MM.1S (cell line): Measurements from ENCODE around the gene ASZ1.

Source experiments
- DNase-seq: peaks from one replicate; pipeline ENCODE4 v3.0.0-alpha.2; 2015
- H2AFZ ChIP-seq: fragments of 300-600 bp; sonication (generic); 2 replicates; pipeline ENCODE4 v1.6.0; 2016; ENCODE audit warnings: antibody characterized with exemption, low read length
- H3F3A ChIP-seq: fragments of 300-600 bp; sonication (generic); 2 replicates; pipeline ENCODE4 v1.6.1; 2016; ENCODE audit warnings: mild to moderate bottlenecking, antibody characterized with exemption, low read length, moderate library complexity, mixed read lengths; ENCODE audit not compliant: insufficient read depth
- H3K27ac ChIP-seq: fragments of 300-600 bp; sonication (generic); 2 replicates; pipeline ENCODE4 v1.5.1; 2016; ENCODE audit warnings: mild to moderate bottlenecking, low read length
- H3K27me3 ChIP-seq: fragments of 300-600 bp; sonication (generic); replicated peaks from 2 replicates; pipeline ENCODE4 v1.6.0; 2016; ENCODE audit warnings: low read length; ENCODE audit not compliant: insufficient read depth
- H3K36me3 ChIP-seq: fragments of 300-600 bp; sonication (generic); replicated peaks from 2 replicates; pipeline ENCODE4 v1.6.1; 2016; ENCODE audit warnings: mild to moderate bottlenecking, low read length, mixed read lengths; ENCODE audit not compliant: insufficient read depth
- H3K4me1 ChIP-seq: fragments of 300-600 bp; sonication (generic); 2 replicates; pipeline ENCODE4 v1.6.1; 2016; ENCODE audit warnings: low read length, mixed read lengths
- H3K4me2 ChIP-seq: fragments of 300-600 bp; sonication (generic); 2 replicates; pipeline ENCODE4 v1.6.0; 2016; ENCODE audit warnings: low read depth, low read length
- H3K4me3 ChIP-seq: fragments of 300-600 bp; sonication (generic); 2 replicates; pipeline ENCODE4 v1.5.1; 2016; ENCODE audit warnings: low read length, mixed read lengths
- H3K79me2 ChIP-seq: fragments of 300-600 bp; sonication (generic); 2 replicates; pipeline ENCODE4 v1.6.1; 2016; ENCODE audit warnings: mixed run types, low read length, mixed read lengths
- H3K9ac ChIP-seq: fragments of 300-600 bp; sonication (generic); 2 replicates; pipeline ENCODE4 v1.6.1; 2016; ENCODE audit warnings: low read length, mixed read lengths
- H3K9me2 ChIP-seq: fragments of 300-600 bp; sonication (generic); replicated peaks from 2 replicates; pipeline ENCODE4 v1.6.1; 2016; ENCODE audit warnings: mild to moderate bottlenecking, low read length, mixed read lengths; ENCODE audit not compliant: insufficient read depth
- H3K9me3 ChIP-seq: fragments of 300-600 bp; sonication (generic); replicated peaks from 2 replicates; pipeline ENCODE4 v1.6.1; 2016; ENCODE audit warnings: mild to moderate bottlenecking, low read length, mixed read lengths; ENCODE audit not compliant: insufficient read depth
- H4K20me1 ChIP-seq: fragments of 300-600 bp; sonication (generic); 2 replicates; pipeline ENCODE4 v1.6.1; 2016; ENCODE audit warnings: mild to moderate bottlenecking, low read length, moderate library complexity, mixed read lengths; ENCODE audit not compliant: insufficient read depth
- EZH2 ChIP-seq: fragments of 300-600 bp; sonication (generic); optimal IDR thresholded peaks from 2 replicates; pipeline ENCODE3; 2017; ENCODE audit warnings: low read depth, mild to moderate bottlenecking, antibody characterized with exemption, low read length, mixed read lengths
- EZH2phosphoT487 ChIP-seq: fragments of 300-600 bp; sonication (generic); IDR thresholded peaks from 2 replicates; pipeline ENCODE4 v1.6.1; 2018; ENCODE audit warnings: antibody characterized with exemption, low read length
- TF ChIP-seq, protein P1 (sequence below): fragments of 300-600 bp; sonication (generic); IDR thresholded peaks from 2 replicates; pipeline ENCODE4 v1.5.1; 2016; ENCODE audit warnings: antibody characterized with exemption, low read length, mixed read lengths

The ASZ1 gene

GRCh38 chr7:117375380-117375779 lies 51.9 kb downstream of the ASZ1 start:
- no peak for TF ChIP-seq EZH2
- TF ChIP-seq EZH2phosphoT487, result no peak
- TF ChIP-seq, protein P1, sequence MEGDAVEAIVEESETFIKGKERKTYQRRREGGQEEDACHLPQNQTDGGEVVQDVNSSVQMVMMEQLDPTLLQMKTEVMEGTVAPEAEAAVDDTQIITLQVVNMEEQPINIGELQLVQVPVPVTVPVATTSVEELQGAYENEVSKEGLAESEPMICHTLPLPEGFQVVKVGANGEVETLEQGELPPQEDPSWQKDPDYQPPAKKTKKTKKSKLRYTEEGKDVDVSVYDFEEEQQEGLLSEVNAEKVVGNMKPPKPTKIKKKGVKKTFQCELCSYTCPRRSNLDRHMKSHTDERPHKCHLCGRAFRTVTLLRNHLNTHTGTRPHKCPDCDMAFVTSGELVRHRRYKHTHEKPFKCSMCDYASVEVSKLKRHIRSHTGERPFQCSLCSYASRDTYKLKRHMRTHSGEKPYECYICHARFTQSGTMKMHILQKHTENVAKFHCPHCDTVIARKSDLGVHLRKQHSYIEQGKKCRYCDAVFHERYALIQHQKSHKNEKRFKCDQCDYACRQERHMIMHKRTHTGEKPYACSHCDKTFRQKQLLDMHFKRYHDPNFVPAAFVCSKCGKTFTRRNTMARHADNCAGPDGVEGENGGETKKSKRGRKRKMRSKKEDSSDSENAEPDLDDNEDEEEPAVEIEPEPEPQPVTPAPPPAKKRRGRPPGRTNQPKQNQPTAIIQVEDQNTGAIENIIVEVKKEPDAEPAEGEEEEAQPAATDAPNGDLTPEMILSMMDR, result peak; percentile 50
- Histone ChIP-seq H4K20me1 (no peaks in the 10 kb centered on the region), H3F3A (no peaks in the 10 kb centered on the region), H3K9ac (no peak overlapping the region), H3K36me3 (no peaks in the 10 kb centered on the region), H3K9me3 (no peaks in the 10 kb centered on the region), H3K9me2 (no peaks in the 10 kb centered on the region), H3K27me3 (no peaks in the 10 kb centered on the region), H2AFZ (no peak overlapping the region), H3K79me2 (no peaks in the 10 kb centered on the region), H3K4me3 (no peak overlapping the region), H3K4me1 (peaks cover 7% of the 10 kb centered on the region; the same call in 1 of the 2 replicates), H3K27ac (no peak overlapping the region), H3K4me2 (no peak overlapping the region)
- DNase-seq, result peak; percentile 16

DNA sequence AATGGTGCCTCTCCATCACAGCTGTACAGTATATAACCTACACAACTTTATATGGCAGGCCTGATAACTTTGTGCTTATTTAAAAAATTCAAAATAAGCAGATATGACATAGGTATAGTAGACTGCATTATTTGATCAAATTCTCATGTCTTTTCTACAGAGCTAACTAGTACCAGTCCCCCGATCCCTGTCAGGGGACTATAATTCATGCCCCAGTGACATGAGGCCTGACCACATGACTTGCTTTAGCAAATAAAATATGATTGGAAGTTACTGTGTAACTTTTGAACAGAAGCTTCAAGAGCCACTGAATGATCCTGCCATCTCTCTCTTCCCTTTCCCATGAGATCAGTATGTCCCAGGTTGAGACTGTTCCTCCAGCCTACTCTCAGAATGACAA lies 55.2 kb downstream of the ASZ1 start:
- DNase-seq, result no peak
- H3K9me3 ChIP-seq, result no peaks in the 10 kb centered on the region
- no peak overlapping the region for H3K4me3 ChIP-seq
- H3K36me3 ChIP-seq, result no peaks in the 10 kb centered on the region
- no peaks in the 10 kb centered on the region for H3K27me3 ChIP-seq
- no peaks in the 10 kb centered on the region for H3K79me2 ChIP-seq
- H3K4me1 ChIP-seq, result peaks cover 7% of the 10 kb centered on the region; the same call in 1 of the 2 replicates
- no peak overlapping the region for H2AFZ ChIP-seq
- no peak overlapping the region for H3K4me2 ChIP-seq
- H3F3A ChIP-seq, result no peaks in the 10 kb centered on the region
- H3K27ac ChIP-seq, result no peak overlapping the region
- no peaks in the 10 kb centered on the region for H3K9me2 ChIP-seq
- H4K20me1 ChIP-seq, result no peaks in the 10 kb centered on the region
- no peak overlapping the region for H3K9ac ChIP-seq
- TF ChIP-seq EZH2 (no peak), EZH2phosphoT487 (no peak)
- TF ChIP-seq, protein P1, result no peak

GRCh38 chr7:117364339-117365080 lies 62.8 kb downstream of the ASZ1 start:
- H2AFZ ChIP-seq, result peak overlapping the region; percentile 28; the same call in 1 of the 2 replicates
- H3K4me2 ChIP-seq, result no peak overlapping the region
- no peaks in the 10 kb centered on the region for H3K9me2 ChIP-seq

More at GRCh38 chr7:117364339-117365080, 62.8 kb downstream of the ASZ1 start:
- Histone ChIP-seq H3F3A (peaks cover 5% of the 10 kb centered on the region; the same call in 1 of the 2 replicates), H3K27me3 (no peaks in the 10 kb centered on the region), H3K79me2 (no peaks in the 10 kb centered on the region), H4K20me1 (no peaks in the 10 kb centered on the region), H3K4me1 (peaks cover 19% of the 10 kb centered on the region), H3K36me3 (no peaks in the 10 kb centered on the region), H3K27ac (no peak overlapping the region), H3K9me3 (no peaks in the 10 kb centered on the region), H3K4me3 (no peak overlapping the region), H3K9ac (no peak overlapping the region)
- DNase-seq, result no peak
- TF ChIP-seq EZH2phosphoT487, result no peak
